OCI-M2 (cell line): ENCODE measurements around the gene COL4A6.
"Not testable (repeated sequence)": the region's sequence is repeated elsewhere in the genome, so short reads cannot be mapped to it uniquely, and the experiment has no call there.

ENCODE experiments used
- DNase-seq: peaks from one replicate; lab custom pipeline; 2025; ENCODE audit not compliant: unreplicated experiment; lab: John Stamatoyannopoulos, UW

COL4A6 gene

GRCh38 chrX:108412783-108413182 lies 25.4 kb downstream of the COL4A6 start:
- no peak for DNase-seq

- DNase-seq = no peak
Observed at GRCh38 chrX:108399418-108400165, 38.6 kb downstream of the COL4A6 start.

GRCh38 chrX:108397627-108398391 lies 40.4 kb downstream of the COL4A6 start:
- no peak for DNase-seq

GRCh38 chrX:108396986-108397385 lies 41.2 kb downstream of the COL4A6 start:
- no peak for DNase-seq

GRCh38 chrX:108396188-108396891 lies 41.9 kb downstream of the COL4A6 start:
- DNase-seq = no peak

GRCh38 chrX:108390976-108391717 lies 47.1 kb downstream of the COL4A6 start:
- not testable (repeated sequence) for DNase-seq

GRCh38 chrX:108384783-108385182 lies 53.4 kb downstream of the COL4A6 start:
- DNase-seq = no peak

- no peak for DNase-seq
Observed at GRCh38 chrX:108380222-108380621, 58.0 kb downstream of the COL4A6 start.

GRCh38 chrX:108376821-108377220 lies 61.4 kb downstream of the COL4A6 start:
- not testable (repeated sequence) for DNase-seq

- DNase-seq = not testable (repeated sequence)
Observed at GRCh38 chrX:108375591-108375990, 62.6 kb downstream of the COL4A6 start.

GRCh38 chrX:108366644-108367406 lies 71.4 kb downstream of the COL4A6 start:
- DNase-seq = no peak

GRCh38 chrX:108362026-108362425 lies 76.2 kb downstream of the COL4A6 start:
- no peak for DNase-seq

GRCh38 chrX:108361316-108361715 lies 76.9 kb downstream of the COL4A6 start:
- no peak for DNase-seq

GRCh38 chrX:108359806-108360602 lies 78.2 kb downstream of the COL4A6 start:
- no peak for DNase-seq

- DNase-seq = no peak
Observed at GRCh38 chrX:108353452-108353851, 84.8 kb downstream of the COL4A6 start.

- DNase-seq = no peak
Observed at GRCh38 chrX:108349210-108349609, 89.0 kb downstream of the COL4A6 start.

- no peak for DNase-seq
Observed at GRCh38 chrX:108348525-108348924, 89.7 kb downstream of the COL4A6 start.

GRCh38 chrX:108347800-108348199 lies 90.4 kb downstream of the COL4A6 start:
- no peak for DNase-seq

GRCh38 chrX:108344216-108344615 lies 94.0 kb downstream of the COL4A6 start:
- no peak for DNase-seq
